ENCODE results near the gene PTDSS2.

PTDSS2 gene

GRCh38 chr11:452916-453527 lies 2.9 kb downstream of the PTDSS2 start:
- no peak overlapping the region for H3K14ac ChIP-seq (ENCODE audit: low read length in 2 of 2)
- H4K91ac ChIP-seq (ENCODE audit: low read length), result no peak overlapping the region
- no peaks in the 10 kb centered on the region for H3K27me3 ChIP-seq (ENCODE audit: control insufficient read depth in 1 of 2, insufficient read depth in 1 of 2, low read length in 2 of 2)
- H3K36me3 ChIP-seq (ENCODE audit: control insufficient read depth in 1 of 2, insufficient read depth in 2 of 2, low read depth in 1 of 2, low read length in 2 of 2), result peaks cover 18 to 50% of the 10 kb centered on the region in 2 experiments
- no peak overlapping the region for H3K4me3 ChIP-seq (ENCODE audit: insufficient read depth in 1 of 2, low read depth in 1 of 2, low read length in 2 of 2)
- no peaks in the 10 kb centered on the region for H3K9me3 ChIP-seq (ENCODE audit: control insufficient read depth, low read length)
- no peak overlapping the region for H2BK120ac ChIP-seq (ENCODE audit: low read depth, low read length)
- H2BK12ac ChIP-seq (ENCODE audit: low read length in 2 of 2), result no peak overlapping the region
- H3K18ac ChIP-seq (ENCODE audit: low read depth in 1 of 2, low read length in 2 of 2), result no peak overlapping the region
- no peak overlapping the region for H2AK5ac ChIP-seq (ENCODE audit: low read length, severe bottlenecking)
- no peak overlapping the region for H3K9ac ChIP-seq (ENCODE audit: low read length)
- DNase-seq, result no peak
- H3K4ac ChIP-seq (ENCODE audit: low read depth in 1 of 2, low read length in 2 of 2), result no peak overlapping the region
- no peak overlapping the region for H3K27ac ChIP-seq (ENCODE audit: low read length, poor library complexity, severe bottlenecking)
- peaks cover 38% of the 10 kb centered on the region for H3K79me1 ChIP-seq (replicated peaks; ENCODE audit: low read length, poor library complexity, severe bottlenecking)
- H4K8ac ChIP-seq (ENCODE audit: low read length), result no peak overlapping the region
- H2AFZ ChIP-seq (ENCODE audit: low read depth, low read length), result no peak overlapping the region
- no peak overlapping the region for H3K4me2 ChIP-seq (ENCODE audit: low read length, poor library complexity, severe bottlenecking)
- WGBS, result 93% methylated on average over 19 of the region's 19 CpGs
- H3K23ac ChIP-seq (ENCODE audit: low read length in 2 of 2), result no peak overlapping the region
- H3K4me1 ChIP-seq (ENCODE audit: control insufficient read depth, insufficient read depth, low read depth, low read length), result peaks cover 45% of the 10 kb centered on the region
- H2BK15ac ChIP-seq (ENCODE audit: low read depth, poor library complexity, severe bottlenecking), result no peak overlapping the region
- no peak overlapping the region for H2BK5ac ChIP-seq (ENCODE audit: low read depth, low read length, poor library complexity, severe bottlenecking)

GRCh38 chr11:453564-453963 lies 3.5 kb downstream of the PTDSS2 start:
- Histone ChIP-seq H3K14ac (ENCODE audit: low read length in 2 of 2) (no peak overlapping the region), H2AK5ac (ENCODE audit: low read length, severe bottlenecking) (no peak overlapping the region), H3K4me1 (ENCODE audit: control insufficient read depth, insufficient read depth, low read depth, low read length) (peaks cover 42% of the 10 kb centered on the region), H4K8ac (ENCODE audit: low read length) (no peak overlapping the region), H3K23ac (ENCODE audit: low read length in 2 of 2) (no peak overlapping the region), H3K9ac (ENCODE audit: low read length) (no peak overlapping the region), H3K36me3 (ENCODE audit: control insufficient read depth in 1 of 2, insufficient read depth in 2 of 2, low read depth in 1 of 2, low read length in 2 of 2) (peaks cover 18 to 50% of the 10 kb centered on the region in 2 experiments), H2BK12ac (ENCODE audit: low read length in 2 of 2) (no peak overlapping the region), H4K91ac (ENCODE audit: low read length) (no peak overlapping the region), H3K27ac (ENCODE audit: low read length, poor library complexity, severe bottlenecking) (no peak overlapping the region), H3K4ac (ENCODE audit: low read depth in 1 of 2, low read length in 2 of 2) (no peak overlapping the region), H3K4me2 (ENCODE audit: low read length, poor library complexity, severe bottlenecking) (no peak overlapping the region), H3K79me1 (replicated peaks; ENCODE audit: low read length, poor library complexity, severe bottlenecking) (peaks cover 38% of the 10 kb centered on the region), H2BK15ac (ENCODE audit: low read depth, poor library complexity, severe bottlenecking) (no peak overlapping the region), H3K18ac (ENCODE audit: low read depth in 1 of 2, low read length in 2 of 2) (no peak overlapping the region), H3K4me3 (ENCODE audit: insufficient read depth in 1 of 2, low read depth in 1 of 2, low read length in 2 of 2) (no peak overlapping the region), H3K9me3 (ENCODE audit: control insufficient read depth, low read length) (no peaks in the 10 kb centered on the region), H2AFZ (ENCODE audit: low read depth, low read length) (no peak overlapping the region), H2BK120ac (ENCODE audit: low read depth, low read length) (no peak overlapping the region), H2BK5ac (ENCODE audit: low read depth, low read length, poor library complexity, severe bottlenecking) (no peak overlapping the region), H3K27me3 (ENCODE audit: control insufficient read depth in 1 of 2, insufficient read depth in 1 of 2, low read length in 2 of 2) (no peaks in the 10 kb centered on the region)
- 97% methylated on average over 13 of the region's 13 CpGs for WGBS
- no peak for DNase-seq

GRCh38 chr11:454043-454442 lies 4.0 kb downstream of the PTDSS2 start:
- no peak overlapping the region for H2BK15ac ChIP-seq (ENCODE audit: low read depth, poor library complexity, severe bottlenecking)
- no peak overlapping the region for H2AK5ac ChIP-seq (ENCODE audit: low read length, severe bottlenecking)
- H3K18ac ChIP-seq (ENCODE audit: low read depth in 1 of 2, low read length in 2 of 2), result no peak overlapping the region
- H3K4me3 ChIP-seq (ENCODE audit: insufficient read depth in 1 of 2, low read depth in 1 of 2, low read length in 2 of 2), result no peak overlapping the region
- no peak overlapping the region for H4K91ac ChIP-seq (ENCODE audit: low read length)
- H4K8ac ChIP-seq (ENCODE audit: low read length), result no peak overlapping the region
- H3K23ac ChIP-seq (ENCODE audit: low read length in 2 of 2), result no peak overlapping the region
- peaks cover 40% of the 10 kb centered on the region for H3K79me1 ChIP-seq (replicated peaks; ENCODE audit: low read length, poor library complexity, severe bottlenecking)
- no peak overlapping the region for H3K27ac ChIP-seq (ENCODE audit: low read length, poor library complexity, severe bottlenecking)
- H2BK12ac ChIP-seq (ENCODE audit: low read length in 2 of 2), result no peak overlapping the region
- no peak overlapping the region for H2BK120ac ChIP-seq (ENCODE audit: low read depth, low read length)
- H3K27me3 ChIP-seq (ENCODE audit: control insufficient read depth in 1 of 2, insufficient read depth in 1 of 2, low read length in 2 of 2), result no peaks in the 10 kb centered on the region
- no peak overlapping the region for H2BK5ac ChIP-seq (ENCODE audit: low read depth, low read length, poor library complexity, severe bottlenecking)
- H3K9me3 ChIP-seq (ENCODE audit: control insufficient read depth, low read length), result no peaks in the 10 kb centered on the region
- no peak overlapping the region for H3K4me2 ChIP-seq (ENCODE audit: low read length, poor library complexity, severe bottlenecking)
- H3K9ac ChIP-seq (ENCODE audit: low read length), result no peak overlapping the region
- no peak overlapping the region for H3K4ac ChIP-seq (ENCODE audit: low read depth in 1 of 2, low read length in 2 of 2)
- DNase-seq, result no peak
- 97% methylated on average over 9 of the region's 9 CpGs for WGBS
- peaks cover 18 to 50% of the 10 kb centered on the region in 2 experiments for H3K36me3 ChIP-seq (ENCODE audit: control insufficient read depth in 1 of 2, insufficient read depth in 2 of 2, low read depth in 1 of 2, low read length in 2 of 2)
- H2AFZ ChIP-seq (ENCODE audit: low read depth, low read length), result no peak overlapping the region
- peaks cover 42% of the 10 kb centered on the region for H3K4me1 ChIP-seq (ENCODE audit: control insufficient read depth, insufficient read depth, low read depth, low read length)
- no peak overlapping the region for H3K14ac ChIP-seq (ENCODE audit: low read length in 2 of 2)

GRCh38 chr11:454801-455565 lies 4.9 kb downstream of the PTDSS2 start:
- Histone ChIP-seq H3K27ac (ENCODE audit: low read length, poor library complexity, severe bottlenecking) (no peak overlapping the region), H2BK120ac (ENCODE audit: low read depth, low read length) (no peak overlapping the region), H3K27me3 (ENCODE audit: control insufficient read depth in 1 of 2, insufficient read depth in 1 of 2, low read length in 2 of 2) (no peaks in the 10 kb centered on the region), H2AK5ac (ENCODE audit: low read length, severe bottlenecking) (no peak overlapping the region), H2BK12ac (ENCODE audit: low read length in 2 of 2) (no peak overlapping the region), H3K79me1 (replicated peaks; ENCODE audit: low read length, poor library complexity, severe bottlenecking) (peaks cover 41% of the 10 kb centered on the region), H3K14ac (ENCODE audit: low read length in 2 of 2) (no peak overlapping the region), H3K9me3 (ENCODE audit: control insufficient read depth, low read length) (no peaks in the 10 kb centered on the region), H2BK5ac (ENCODE audit: low read depth, low read length, poor library complexity, severe bottlenecking) (no peak overlapping the region), H3K9ac (ENCODE audit: low read length) (no peak overlapping the region), H4K91ac (ENCODE audit: low read length) (no peak overlapping the region), H3K4me3 (ENCODE audit: insufficient read depth in 1 of 2, low read depth in 1 of 2, low read length in 2 of 2) (no peak overlapping the region), H2AFZ (ENCODE audit: low read depth, low read length) (no peak overlapping the region), H3K4me1 (ENCODE audit: control insufficient read depth, insufficient read depth, low read depth, low read length) (peaks cover 38% of the 10 kb centered on the region), H3K23ac (ENCODE audit: low read length in 2 of 2) (no peak overlapping the region), H3K18ac (ENCODE audit: low read depth in 1 of 2, low read length in 2 of 2) (no peak overlapping the region), H4K8ac (ENCODE audit: low read length) (no peak overlapping the region), H3K36me3 (ENCODE audit: control insufficient read depth in 1 of 2, insufficient read depth in 2 of 2, low read depth in 1 of 2, low read length in 2 of 2) (peaks cover 22 to 55% of the 10 kb centered on the region in 2 experiments), H2BK15ac (ENCODE audit: low read depth, poor library complexity, severe bottlenecking) (no peak overlapping the region), H3K4me2 (ENCODE audit: low read length, poor library complexity, severe bottlenecking) (no peak overlapping the region), H3K4ac (ENCODE audit: low read depth in 1 of 2, low read length in 2 of 2) (no peak overlapping the region)
- no peak for DNase-seq
- 81% methylated on average over 14 of the region's 14 CpGs for WGBS
